ENCODE results near the gene IDH3B.

Gene IDH3B

GRCh38 chr20:2708665-2709064, 44.6 kb upstream of the IDH3B start:
- no peak overlapping the region for H3K9ac ChIP-seq (ENCODE audit: low read length)
- no peaks in the 10 kb centered on the region for H3K27me3 ChIP-seq (ENCODE audit: insufficient read depth, low read length)
- TF ChIP-seq EZH2 (IDR thresholded peaks at IDR 0.05; ENCODE audit: borderline replicate concordance, low read length) (no peak), CTCF (IDR thresholded peaks at IDR 0.05; ENCODE audit: low read length) (no peak)
- no peak overlapping the region for H2AFZ ChIP-seq (ENCODE audit: low read length)
- H3K4me1 ChIP-seq (ENCODE audit: insufficient read depth, low read length, severe bottlenecking): no peaks in the 10 kb centered on the region
- H3K36me3 ChIP-seq (ENCODE audit: insufficient read depth, low read length): no peaks in the 10 kb centered on the region
- H3K79me2 ChIP-seq (ENCODE audit: insufficient read depth, low read length): no peaks in the 10 kb centered on the region
- no peaks in the 10 kb centered on the region for H3F3A ChIP-seq (ENCODE audit: insufficient read depth, low read length)
- H3K9me2 ChIP-seq (ENCODE audit: low read depth, low read length): no peaks in the 10 kb centered on the region
- H3K4me3 ChIP-seq (ENCODE audit: low read depth, low read length, poor library complexity, severe bottlenecking): no peak overlapping the region
- no peak overlapping the region for H3K27ac ChIP-seq (ENCODE audit: low read depth, low read length, poor library complexity, severe bottlenecking)
- no peaks in the 10 kb centered on the region for H4K20me1 ChIP-seq (ENCODE audit: insufficient read depth, low read length)
- no peak overlapping the region for H3K4me2 ChIP-seq (ENCODE audit: low read length)
- no peaks in the 10 kb centered on the region for H3K9me3 ChIP-seq (ENCODE audit: low read length)

- H3K36me3 ChIP-seq (ENCODE audit: insufficient read depth, low read length): no peaks in the 10 kb centered on the region
- no peaks in the 10 kb centered on the region for H3K27me3 ChIP-seq (ENCODE audit: insufficient read depth, low read length)
- H4K20me1 ChIP-seq (ENCODE audit: insufficient read depth, low read length): no peaks in the 10 kb centered on the region
These were observed 44.0 kb upstream of the IDH3B start for GRCh38 chr20:2708073-2708415.

DNA sequence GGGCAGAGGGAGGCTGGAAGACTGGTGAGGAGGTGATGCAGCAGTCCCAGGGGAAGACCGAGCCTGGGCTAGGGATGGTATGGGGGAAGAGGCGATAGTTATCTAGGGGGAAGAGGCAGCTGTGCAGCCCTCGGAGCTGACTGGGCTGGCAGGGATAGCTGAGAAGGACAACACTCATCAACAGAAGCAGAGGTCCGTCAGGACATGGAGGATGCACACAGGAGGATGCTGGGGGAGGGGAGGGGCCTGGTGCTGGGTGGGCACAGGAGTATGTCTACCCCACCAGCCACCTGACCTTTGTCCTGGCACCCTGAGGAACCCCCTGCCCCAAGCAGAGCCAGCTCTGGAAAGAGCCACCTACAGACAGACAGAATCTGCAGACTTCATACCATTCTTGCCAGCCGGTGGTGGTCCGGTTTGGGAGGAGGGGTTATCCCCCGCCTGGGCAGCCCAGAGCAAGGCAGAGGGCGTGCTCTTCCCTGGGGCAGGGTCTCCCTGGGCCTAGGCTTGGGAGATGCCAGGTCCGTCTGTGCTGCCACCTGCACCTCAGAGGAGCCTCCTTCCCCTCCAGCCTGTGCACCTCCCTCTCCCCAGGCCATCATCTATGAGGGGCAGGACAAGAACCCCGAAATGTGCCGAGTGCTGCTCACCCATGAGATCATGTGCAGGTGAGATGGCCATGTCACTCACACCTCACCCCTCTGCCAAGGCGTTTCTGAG, 43.5 kb upstream of the IDH3B start:
- no peaks in the 10 kb centered on the region for H3K79me2 ChIP-seq (ENCODE audit: insufficient read depth, low read length)
- no peaks in the 10 kb centered on the region for H3K4me1 ChIP-seq (ENCODE audit: insufficient read depth, low read length, severe bottlenecking)
- H3K9ac ChIP-seq (ENCODE audit: low read length): no peak overlapping the region
- H3F3A ChIP-seq (ENCODE audit: insufficient read depth, low read length): no peaks in the 10 kb centered on the region
- no peak overlapping the region for H3K4me2 ChIP-seq (ENCODE audit: low read length)
- no peaks in the 10 kb centered on the region for H3K9me2 ChIP-seq (ENCODE audit: low read depth, low read length)
- H3K27me3 ChIP-seq (ENCODE audit: insufficient read depth, low read length): no peaks in the 10 kb centered on the region
- no peak overlapping the region for H3K27ac ChIP-seq (ENCODE audit: low read depth, low read length, poor library complexity, severe bottlenecking)
- H3K4me3 ChIP-seq (ENCODE audit: low read depth, low read length, poor library complexity, severe bottlenecking): no peak overlapping the region
- H3K36me3 ChIP-seq (ENCODE audit: insufficient read depth, low read length): no peaks in the 10 kb centered on the region
- no peak for TF ChIP-seq EZH2 (IDR thresholded peaks at IDR 0.05; ENCODE audit: borderline replicate concordance, low read length)
- TF ChIP-seq CTCF (IDR thresholded peaks at IDR 0.05; ENCODE audit: low read length): no peak
- no peaks in the 10 kb centered on the region for H4K20me1 ChIP-seq (ENCODE audit: insufficient read depth, low read length)
- no peaks in the 10 kb centered on the region for H3K9me3 ChIP-seq (ENCODE audit: low read length)
- no peak overlapping the region for H2AFZ ChIP-seq (ENCODE audit: low read length)

More at GRCh38 chr20:2708073-2708415, 44.0 kb upstream of the IDH3B start:
- Histone ChIP-seq H3K4me2 (ENCODE audit: low read length) (no peak overlapping the region), H3F3A (ENCODE audit: insufficient read depth, low read length) (no peaks in the 10 kb centered on the region), H3K9ac (ENCODE audit: low read length) (no peak overlapping the region), H3K4me3 (ENCODE audit: low read depth, low read length, poor library complexity, severe bottlenecking) (no peak overlapping the region), H3K27ac (ENCODE audit: low read depth, low read length, poor library complexity, severe bottlenecking) (no peak overlapping the region), H3K4me1 (ENCODE audit: insufficient read depth, low read length, severe bottlenecking) (no peaks in the 10 kb centered on the region), H3K79me2 (ENCODE audit: insufficient read depth, low read length) (no peaks in the 10 kb centered on the region), H2AFZ (ENCODE audit: low read length) (no peak overlapping the region), H3K9me3 (ENCODE audit: low read length) (no peaks in the 10 kb centered on the region), H3K9me2 (ENCODE audit: low read depth, low read length) (no peaks in the 10 kb centered on the region)
- TF ChIP-seq CTCF (IDR thresholded peaks at IDR 0.05; ENCODE audit: low read length): no peak

Measured in OCI-LY1 (cell line).